GM23338 (cell line): ENCODE results near the gene ZNF526. TPM values are rescaled to one million over a fixed set of nuclear protein-coding genes. Genes with fewer than 3 reads are reported as not detected.

Experiments used
- ATAC-seq: fragments of 200-7000 bp; cut with Tn5 transposase; 3 replicates; pipeline ENCODE4 v1.9.1; 2020
- DNase-seq: peaks from one replicate; pipeline ENCODE4 v3.0.0-alpha.2; 2015; ENCODE audit warnings: low spot score
- H2AFZ ChIP-seq: fragments of 200-600 bp; sonication (generic); 2 replicates; pipeline ENCODE4 v1.8.0; 2016; ENCODE audit warnings: antibody characterized with exemption, mild to moderate bottlenecking, moderate library complexity
- H3F3A ChIP-seq: fragments of 200-600 bp; sonication (generic); replicated peaks from 2 replicates; pipeline ENCODE4 v1.8.0; 2017; ENCODE audit warnings: antibody characterized with exemption, mixed run types, low read depth
- H3K27ac ChIP-seq: fragments of 200-600 bp; sonication (generic); 2 replicates; pipeline ENCODE4 v1.6.1; 2016; ENCODE audit warnings: low read depth
- H3K27me3 ChIP-seq: fragments of 200-600 bp; sonication (generic); 2 replicates; pipeline ENCODE4 v1.8.0; 2016; ENCODE audit warnings: mild to moderate bottlenecking, mixed run types, moderate library complexity; ENCODE audit not compliant: insufficient read depth
- H3K36me3 ChIP-seq: fragments of 200-600 bp; sonication (generic); 2 replicates; pipeline ENCODE4 v1.8.0; 2016; ENCODE audit warnings: mild to moderate bottlenecking; ENCODE audit not compliant: insufficient read depth
- H3K4me1 ChIP-seq: fragments of 200-600 bp; sonication (generic); 2 replicates; pipeline ENCODE4 v1.8.0; 2016; ENCODE audit warnings: mild to moderate bottlenecking, moderate library complexity; ENCODE audit not compliant: insufficient read depth
- H3K4me2 ChIP-seq: fragments of 200-600 bp; sonication (generic); 2 replicates; pipeline ENCODE4 v1.7.1; 2017; ENCODE audit warnings: mixed run types
- H3K4me3 ChIP-seq: fragments of 200-600 bp; sonication (generic); 2 replicates; pipeline ENCODE4 v1.6.1; 2016; ENCODE audit warnings: mixed run types
- H3K79me2 ChIP-seq: fragments of 200-600 bp; sonication (generic); replicated peaks from 2 replicates; pipeline ENCODE4 v1.8.0; 2017; ENCODE audit warnings: mild to moderate bottlenecking; ENCODE audit not compliant: insufficient read depth
- H3K9me2 ChIP-seq: fragments of 200-600 bp; sonication (generic); 2 replicates; pipeline ENCODE4 v1.8.0; 2017; ENCODE audit not compliant: insufficient read depth
- H4K20me1 ChIP-seq: fragments of 200-600 bp; sonication (generic); replicated peaks from 2 replicates; pipeline ENCODE4 v1.8.0; 2017; ENCODE audit warnings: mild to moderate bottlenecking; ENCODE audit not compliant: insufficient read depth
- H3K27ac Mint-ChIP-seq: 2 replicates; pipeline ENCODE4 v1.8.0; 2020; ENCODE audit warnings: inconsistent platforms, mild to moderate bottlenecking, moderate library complexity, mixed read lengths
- H3K27me3 Mint-ChIP-seq: 3 replicates; pipeline ENCODE4 v1.8.0; 2022; ENCODE audit warnings: low read depth, mild to moderate bottlenecking, moderate library complexity, mixed read lengths, inconsistent platforms; ENCODE audit not compliant: insufficient read depth, poor library complexity
- H3K36me3 Mint-ChIP-seq: 3 replicates; pipeline ENCODE4 v1.8.0; 2021; ENCODE audit warnings: low read depth, mild to moderate bottlenecking, inconsistent platforms, moderate library complexity, mixed read lengths
- H3K4me1 Mint-ChIP-seq: 3 replicates; pipeline ENCODE4 v1.8.0; 2020; ENCODE audit warnings: mild to moderate bottlenecking, inconsistent platforms, mixed read lengths
- H3K4me3 Mint-ChIP-seq: 3 replicates; pipeline ENCODE4 v1.8.0; 2021; ENCODE audit warnings: moderate library complexity, mild to moderate bottlenecking, inconsistent platforms, mixed read lengths
- H3K9me3 Mint-ChIP-seq: 3 replicates; pipeline ENCODE4 v1.8.0; 2020; ENCODE audit warnings: moderate library complexity, mild to moderate bottlenecking, inconsistent platforms, mixed read lengths
- CREB1 ChIP-seq: fragments of 250-450 bp; sonication (Bioruptor Pico); IDR thresholded peaks from 2 replicates; pipeline ENCODE4 v1.5.0; 2020; ENCODE audit warnings: low read depth, mild to moderate bottlenecking, moderate library complexity
- CTCF ChIP-seq, 2 experiments: fragments of 200-600 bp in 1 of 2; sonication (generic) in 1 of 2; conservative IDR thresholded peaks; 2 replicates each; pipeline versions ENCODE4 v1.5.1 to v1.6.1; 2016 to 2017; ENCODE audit warnings: antibody characterized with exemption in 2 of 2, low read depth in 2 of 2, mild to moderate bottlenecking in 2 of 2, moderate library complexity in 1 of 2
- ETS1 ChIP-seq: IDR thresholded peaks from 2 replicates; pipeline ENCODE4 v1.6.1; 2016; ENCODE audit warnings: antibody characterized with exemption
- EZH2 ChIP-seq: fragments of 200-600 bp; sonication (generic); IDR thresholded peaks from one replicate; pipeline ENCODE4 v1.8.0; 2017; ENCODE audit warnings: antibody characterized with exemption, mild to moderate bottlenecking, low read depth; ENCODE audit not compliant: unreplicated experiment
- EZH2phosphoT487 ChIP-seq: fragments of 200-600 bp; sonication (generic); IDR thresholded peaks from one replicate; pipeline ENCODE4 v1.8.1; 2018; ENCODE audit warnings: antibody characterized with exemption; ENCODE audit not compliant: unreplicated experiment
- JUNB ChIP-seq: IDR thresholded peaks from one replicate; pipeline ENCODE4 v1.6.1; 2016; ENCODE audit warnings: antibody characterized with exemption; ENCODE audit not compliant: unreplicated experiment
- NANOG ChIP-seq: IDR thresholded peaks from 2 replicates; pipeline ENCODE4 v1.6.1; 2016; ENCODE audit warnings: antibody characterized with exemption, borderline replicate concordance
- POLR2AphosphoS5 ChIP-seq: IDR thresholded peaks from 2 replicates; pipeline ENCODE4 v1.6.1; 2016; ENCODE audit warnings: antibody characterized with exemption, low read depth
- REST ChIP-seq: IDR thresholded peaks from one replicate; pipeline ENCODE4 v1.6.1; 2018; ENCODE audit warnings: antibody characterized with exemption; ENCODE audit not compliant: unreplicated experiment
- STAT1 ChIP-seq: IDR thresholded peaks from one replicate; pipeline ENCODE4 v1.6.1; 2016; ENCODE audit warnings: antibody characterized with exemption; ENCODE audit not compliant: unreplicated experiment
- ZNF114 ChIP-seq: fragments of 250-450 bp; sonication (Bioruptor Pico); IDR thresholded peaks from 2 replicates; pipeline ENCODE4 v1.5.0; 2020; ENCODE audit warnings: mild to moderate bottlenecking, moderate library complexity
- ZNF331 ChIP-seq: fragments of 250-450 bp; sonication (Bioruptor Pico); IDR thresholded peaks from 2 replicates; pipeline ENCODE4 v1.5.0; 2020; ENCODE audit warnings: low read depth, mild to moderate bottlenecking, moderate library complexity
- ZNF462 ChIP-seq: fragments of 250-450 bp; sonication (Bioruptor Pico); IDR thresholded peaks from 2 replicates; pipeline ENCODE4 v1.5.0; 2020; ENCODE audit warnings: mild to moderate bottlenecking, moderate library complexity
- polyA plus RNA-seq: library from polyadenylated mRNA; unstranded; fragments of >200 nt; fragmentation: Nextera tagmentation; extraction: Ambion mirVana; gene quantifications from 2 replicates; pipeline ENCODE4 v1.2.1, GENCODE V29; 2016
- total RNA-seq: library from RNA; depleted of rRNA; stranded (reverse); fragments of >200 nt; shearing (Covaris generic); gene quantifications from 2 replicates; pipeline ENCODE4 v1.2.3, GENCODE V29; 2014

ZNF526 gene
- total and polyA plus RNA-seq, 2 experiments from 2014 or later: 4.7 to 13.3 TPM

- H3F3A ChIP-seq: peaks cover 7% of the 10 kb centered on the region; the same call in 1 of the 2 replicates
- H2AFZ ChIP-seq: no peak overlapping the region
- H3K4me1 Mint-ChIP-seq: peaks cover 20% of the 10 kb centered on the region
- peaks cover 44% of the 10 kb centered on the region for H3K27me3 ChIP-seq
- H3K36me3 Mint-ChIP-seq: no peaks in the 10 kb centered on the region
- H3K79me2 ChIP-seq: no peaks in the 10 kb centered on the region
- no peak overlapping the region for H3K27ac ChIP-seq
- H3K4me3 ChIP-seq: no peak overlapping the region
- peaks cover 14% of the 10 kb centered on the region for H3K4me1 ChIP-seq
- H3K9me3 Mint-ChIP-seq: no peaks in the 10 kb centered on the region
- no peak overlapping the region for H3K4me3 Mint-ChIP-seq
- H3K27ac Mint-ChIP-seq: no peak overlapping the region
- peaks cover 27% of the 10 kb centered on the region for H3K27me3 Mint-ChIP-seq
- no peaks in the 10 kb centered on the region for H3K9me2 ChIP-seq
- no peaks in the 10 kb centered on the region for H3K36me3 ChIP-seq
- DNase-seq (no peak), ATAC-seq (no peak)
- H4K20me1 ChIP-seq: peaks cover under 1% of the 10 kb centered on the region; the same call in 1 of the 2 replicates
- no peak for TF ChIP-seq ZNF114
- no peak for TF ChIP-seq ETS1
- no peak for TF ChIP-seq POLR2AphosphoS5
- TF ChIP-seq CREB1 (CRISPR knock-in tag): no peak
- no peak for TF ChIP-seq NANOG
- no peak for TF ChIP-seq EZH2phosphoT487
- no peak for TF ChIP-seq ZNF331
- TF ChIP-seq EZH2: no peak
- TF ChIP-seq REST: no peak
- TF ChIP-seq JUNB: no peak
- TF ChIP-seq STAT1: no peak
- no peak for TF ChIP-seq ZNF462 (CRISPR knock-in tag)
- no peak for TF ChIP-seq CTCF (conservative IDR thresholded peaks at IDR 0.05; ENCODE audit: low read depth in 2 of 2)
- no peak overlapping the region for H3K4me2 ChIP-seq
These were observed 47.9 kb upstream of the ZNF526 start for GRCh38 chr19:42172261-42172660.
